H1 (cell line): Measurements from ENCODE around the gene BRSK2. TPM values are rescaled to one million over a fixed set of nuclear protein-coding genes. Genes with fewer than 3 reads are reported as not detected.

Experiments
- ASH2L ChIP-seq: fragments of 200-600, 300-600 bp; sonication (generic); IDR thresholded peaks from one replicate; pipeline ENCODE4 v1.7.1; 2017; ENCODE audit warnings: low read length
- CHD1 ChIP-seq: IDR thresholded peaks from 2 replicates; pipeline ENCODE4 v1.6.1; 2012; ENCODE audit warnings: low read depth, low read length, improper control_type of control experiment
- SIRT6 ChIP-seq: IDR thresholded peaks from one replicate; pipeline ENCODE4 v1.7.1; 2012; ENCODE audit warnings: low read length, inconsistent platforms
- polyA plus RNA-seq, 7 experiments: library from polyadenylated mRNA; depleted of rRNA in 3 of 7; stranded (reverse) in 5 of 7; unstranded in 2 of 7; fragments of >200 nt in 5 of 7; fragments of 200-250 nt in 2 of 7; gene quantifications; 1 replicate in 5 of 7; 2 replicates in 1 of 7; 4 replicates in 1 of 7; pipeline versions ENCODE4 v1.2.1 to v1.2.3, GENCODE V29; 2011 to 2013; ENCODE audit warnings: missing spikeins in 2 of 7, mixed read lengths in 2 of 7
- total RNA-seq: library from RNA; stranded (reverse); fragmentation: NEBNext Ultra II Directional; extraction: Animal tissue kit (Norgen Biotek cat#: 25700); gene quantifications from 2 replicates; pipeline ENCODE4 v1.2.1, GENCODE V29; 2021

BRSK2 gene
- total and polyA plus RNA-seq, 2 of the 8 experiments (the other 6 are each of a cell fraction or from before 2014, with no cell fraction given): 17.3 to 27.1 TPM

DNA sequence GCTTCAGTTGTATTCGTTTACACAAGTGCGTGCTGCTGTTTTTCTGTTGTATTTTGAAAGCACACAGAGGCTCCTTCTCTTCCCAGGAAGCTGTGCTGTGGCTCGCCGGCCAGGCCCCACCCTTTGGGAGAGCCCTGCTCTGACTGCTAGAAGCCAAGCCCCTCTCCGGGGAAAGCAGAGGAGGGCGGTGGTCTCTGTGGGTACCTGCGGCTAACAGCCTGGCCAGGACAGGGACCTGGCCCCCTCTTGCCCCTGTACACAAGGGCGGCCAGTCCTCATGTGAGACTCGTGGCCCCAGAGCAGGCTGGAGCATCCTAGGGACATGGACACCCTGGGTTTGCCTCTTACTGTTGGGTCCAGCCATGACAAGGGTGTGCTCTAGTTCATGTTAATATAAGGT, 82.0 kb downstream of the BRSK2 start (continued):
- TF ChIP-seq CHD1 (no peak), SIRT6 (no peak), ASH2L (no peak)
